Hepatocyte (in vitro differentiated cells): ENCODE results near the gene CALML6. TPM values are rescaled to one million over a fixed set of nuclear protein-coding genes. Genes with fewer than 3 reads are reported as not detected.

Experiments
- DNase-seq: peaks from one replicate; pipeline ENCODE4 v3.0.0-alpha.2; 2016; ENCODE audit warnings: low spot score
- H2AFZ ChIP-seq: fragments of 200-600 bp; sonication (generic); 2 replicates; pipeline ENCODE4 v1.6.0; 2016; ENCODE audit warnings: antibody characterized with exemption, mild to moderate bottlenecking
- H3K27ac ChIP-seq: fragments of 200-600 bp; sonication (generic); 2 replicates; pipeline ENCODE4 v1.5.1; 2016; ENCODE audit warnings: mild to moderate bottlenecking
- H3K27me3 ChIP-seq: fragments of 200-600 bp; sonication (generic); 2 replicates; pipeline ENCODE4 v1.6.1; 2016
- H3K36me3 ChIP-seq: fragments of 200-600 bp; sonication (generic); replicated peaks from 2 replicates; pipeline ENCODE4 v1.5.1; 2016; ENCODE audit warnings: low read depth; ENCODE audit not compliant: insufficient read depth
- H3K4me1 ChIP-seq: fragments of 200-600 bp; sonication (generic); 2 replicates; pipeline ENCODE4 v1.5.1; 2016; ENCODE audit warnings: mild to moderate bottlenecking, moderate library complexity; ENCODE audit not compliant: insufficient read depth
- H3K4me2 ChIP-seq: fragments of 200-600 bp; sonication (generic); 2 replicates; pipeline ENCODE4 v1.6.0; 2016
- H3K4me3 ChIP-seq: fragments of 200-600 bp; sonication (generic); 2 replicates; pipeline ENCODE4 v1.5.1; 2016; ENCODE audit warnings: mild to moderate bottlenecking
- H3K79me2 ChIP-seq: fragments of 200-600 bp; sonication (generic); 2 replicates; pipeline ENCODE4 v1.6.0; 2017; ENCODE audit warnings: mild to moderate bottlenecking
- H3K9me2 ChIP-seq: fragments of 200-600 bp; sonication (generic); replicated peaks from 2 replicates; pipeline ENCODE4 v1.6.0; 2017; ENCODE audit warnings: mild to moderate bottlenecking; ENCODE audit not compliant: insufficient read depth
- H3K9me3 ChIP-seq: fragments of 200-600 bp; sonication (generic); 2 replicates; pipeline ENCODE4 v1.5.1; 2016; ENCODE audit warnings: low read depth, mild to moderate bottlenecking
- H4K20me1 ChIP-seq: fragments of 200-600 bp; sonication (generic); 2 replicates; pipeline ENCODE4 v1.6.0; 2016; ENCODE audit warnings: mild to moderate bottlenecking; ENCODE audit not compliant: insufficient read depth, poor library complexity, severe bottlenecking
- CTCF ChIP-seq: fragments of 200-600 bp; sonication (generic); IDR thresholded peaks from 2 replicates; pipeline ENCODE4 v1.5.1; 2016; ENCODE audit warnings: antibody characterized with exemption, mild to moderate bottlenecking; ENCODE audit not compliant: poor library complexity
- EZH2 ChIP-seq: fragments of 200-600 bp; sonication (generic); IDR thresholded peaks from 2 replicates; pipeline ENCODE4 v1.6.1; 2016; ENCODE audit warnings: antibody characterized with exemption, mild to moderate bottlenecking, borderline replicate concordance
- EZH2phosphoT487 ChIP-seq: fragments of 200-600 bp; sonication (generic); IDR thresholded peaks from one replicate; pipeline ENCODE4 v1.6.1; 2018; ENCODE audit warnings: antibody characterized with exemption, mild to moderate bottlenecking, low read depth, moderate library complexity; ENCODE audit not compliant: unreplicated experiment, severe bottlenecking
- WGBS: methylation state at CpG from one replicate; pipeline ENCODE4 v1.1.6; 2016; ENCODE audit warnings: low lambda C conversion rate; ENCODE audit errors: missing lambda C conversion rate; 5-methylcytosine and 5-hydroxymethylcytosine counted together
- polyA plus RNA-seq: library from polyadenylated mRNA; unstranded; fragments of >200 nt; fragmentation: Nextera tagmentation; extraction: Ambion mirVana; gene quantifications from 2 replicates; pipeline ENCODE4 v1.2.1, GENCODE V29; 2016
- total RNA-seq: library from RNA; depleted of rRNA; stranded (reverse); fragments of >200 nt; gene quantifications from 2 replicates; pipeline ENCODE4 v1.2.3, GENCODE V29; 2014

The CALML6 gene
- total and polyA plus RNA-seq, 2 experiments from 2014 or later, result 0.33 to 0.53 TPM

GRCh38 chr1:1954015-1954414, 39.0 kb downstream of the CALML6 start:
- TF ChIP-seq CTCF (no peak), EZH2phosphoT487 (no peak), EZH2 (no peak)
- no peaks in the 10 kb centered on the region for H3K9me3 ChIP-seq
- 87% methylated on average over 9 of the region's 9 CpGs for WGBS

GRCh38 chr1:1954831-1955441, 39.9 kb downstream of the CALML6 start:
- Histone ChIP-seq H3K27ac (no peak overlapping the region), H3K9me2 (no peaks in the 10 kb centered on the region), H3K4me2 (no peak overlapping the region), H3K4me3 (no peak overlapping the region), H3K36me3 (no peaks in the 10 kb centered on the region), H4K20me1 (no peaks in the 10 kb centered on the region), H2AFZ (no peak overlapping the region), H3K27me3 (no peaks in the 10 kb centered on the region), H3K79me2 (no peaks in the 10 kb centered on the region), H3K9me3 (no peaks in the 10 kb centered on the region), H3K4me1 (peaks cover 2% of the 10 kb centered on the region)
- no peak for TF ChIP-seq CTCF
- TF ChIP-seq EZH2phosphoT487, result no peak
- no peak for TF ChIP-seq EZH2
- DNase-seq, result no peak
- WGBS, result 91% methylated on average over 38 of the region's 46 CpGs

More at GRCh38 chr1:1954015-1954414, 39.0 kb downstream of the CALML6 start:
- Histone ChIP-seq H3K79me2 (no peaks in the 10 kb centered on the region), H2AFZ (no peak overlapping the region), H3K9me2 (no peaks in the 10 kb centered on the region), H3K36me3 (no peaks in the 10 kb centered on the region), H3K4me1 (no peaks in the 10 kb centered on the region), H3K27me3 (no peaks in the 10 kb centered on the region), H4K20me1 (no peaks in the 10 kb centered on the region), H3K4me2 (no peak overlapping the region), H3K27ac (no peak overlapping the region), H3K4me3 (no peak overlapping the region)
- no peak for DNase-seq

- TF ChIP-seq EZH2 (no peak), EZH2phosphoT487 (no peak), CTCF (no peak)
- Histone ChIP-seq H3K4me1 (peaks cover 8% of the 10 kb centered on the region), H3K4me3 (no peak overlapping the region), H3K79me2 (no peaks in the 10 kb centered on the region), H4K20me1 (no peaks in the 10 kb centered on the region), H3K27me3 (no peaks in the 10 kb centered on the region), H3K9me2 (no peaks in the 10 kb centered on the region), H3K9me3 (no peaks in the 10 kb centered on the region), H3K4me2 (no peak overlapping the region), H3K36me3 (no peaks in the 10 kb centered on the region), H2AFZ (no peak overlapping the region), H3K27ac (no peak overlapping the region)
- no peak for DNase-seq
- 73% methylated on average over 14 of the region's 14 CpGs for WGBS
Observed at GRCh38 chr1:1955621-1956094, 40.6 kb downstream of the CALML6 start.

GRCh38 chr1:1956101-1956500, 41.0 kb downstream of the CALML6 start:
- Histone ChIP-seq H3K4me3 (no peak overlapping the region), H3K4me2 (no peak overlapping the region), H3K9me3 (no peaks in the 10 kb centered on the region), H3K27ac (no peak overlapping the region), H3K4me1 (peaks cover 9% of the 10 kb centered on the region), H3K36me3 (no peaks in the 10 kb centered on the region), H4K20me1 (no peaks in the 10 kb centered on the region), H3K27me3 (no peaks in the 10 kb centered on the region), H3K79me2 (no peaks in the 10 kb centered on the region), H2AFZ (no peak overlapping the region), H3K9me2 (no peaks in the 10 kb centered on the region)
- DNase-seq, result no peak
- TF ChIP-seq EZH2phosphoT487 (no peak), CTCF (no peak), EZH2 (no peak)
- 83% methylated on average over 7 of the region's 7 CpGs for WGBS
